H1 (cell line): ENCODE results near the gene CEP70. TPM values are rescaled to one million over a fixed set of nuclear protein-coding genes. Genes with fewer than 3 reads are reported as not detected.
A peak's percentile ranks its signal among the peaks of the same experiment; 100 is the strongest.

ENCODE experiments used
- CTCF ChIA-PET: fragments of 300-600 bp; sonication (Branson Sonifier 250); formaldehyde crosslinking; loops from one replicate; lab custom pipeline; 2021; ENCODE audit not compliant: partially characterized antibody; lab: Charles Lee
- POLR2A ChIA-PET: fragments of 300-600 bp; sonication (Branson Sonifier 250); formaldehyde crosslinking; loops from one replicate; lab custom pipeline; 2021; ENCODE audit warnings: inconsistent platforms; ENCODE audit not compliant: partially characterized antibody; lab: Charles Lee
- DNase-seq, 2 experiments: peaks; one replicate each; pipeline versions ENCODE4 v3.0.0 to v3.0.0-alpha.2; 2010 to 2022; ENCODE audit warnings: low spot score in 2 of 2, low read depth in 1 of 2, mixed read lengths in 1 of 2
- FAIRE-seq: peaks from 2 replicates; lab custom pipeline; 2011; peaks lifted over from hg19 to GRCh38; lab: Jason Lieb, UNC
- H2AFZ ChIP-seq: 2 replicates; pipeline ENCODE4 v1.8.1; 2012; ENCODE audit warnings: low read length, inconsistent platforms
- H2AK5ac ChIP-seq: 2 replicates; pipeline ENCODE4 v1.6.1; 2013; ENCODE audit warnings: low read depth, low read length
- H2BK120ac ChIP-seq: replicated peaks from 2 replicates; pipeline ENCODE3; 2013; ENCODE audit warnings: low read depth, low read length, inconsistent platforms
- H2BK12ac ChIP-seq: 2 replicates; pipeline ENCODE4 v1.6.1; 2013; ENCODE audit warnings: low read depth, low read length
- H2BK15ac ChIP-seq: 2 replicates; pipeline ENCODE4 v1.6.1; 2013; ENCODE audit warnings: low read length
- H2BK20ac ChIP-seq: 2 replicates; pipeline ENCODE4 v1.6.1; 2013; ENCODE audit warnings: low read length
- H2BK5ac ChIP-seq: 2 replicates; pipeline ENCODE4 v1.6.1; 2013; ENCODE audit warnings: low read depth, low read length
- H3K14ac ChIP-seq: 2 replicates; pipeline ENCODE4 v1.6.1; 2013; ENCODE audit warnings: inconsistent platforms; ENCODE audit not compliant: insufficient read length
- H3K18ac ChIP-seq: 2 replicates; pipeline ENCODE4 v1.6.1; 2013; ENCODE audit warnings: low read length; ENCODE audit errors: extremely low read depth
- H3K23ac ChIP-seq: 2 replicates; pipeline ENCODE4 v1.6.1; 2013; ENCODE audit warnings: inconsistent platforms; ENCODE audit not compliant: insufficient read length
- H3K23me2 ChIP-seq: 2 replicates; pipeline ENCODE4 v1.6.1; 2013; ENCODE audit warnings: low read depth, low read length
- H3K27ac ChIP-seq: 2 replicates; pipeline ENCODE4 v1.6.1; 2011; ENCODE audit warnings: low read depth, low read length, inconsistent platforms
- H3K27me3 ChIP-seq, 4 experiments: replicated peaks in 1 of 4; 1 replicate in 1 of 4; 2 replicates in 3 of 4; pipeline versions ENCODE4 v1.6.1 to v1.8.1; 2011 to 2013; ENCODE audit warnings: low read length in 3 of 4, mild to moderate bottlenecking in 3 of 4, inconsistent platforms in 2 of 4, mixed read lengths in 2 of 4, moderate library complexity in 1 of 4; ENCODE audit not compliant: control insufficient read depth in 3 of 4, insufficient read depth in 3 of 4; ENCODE audit errors: extremely low read depth in 1 of 4
- H3K36me3 ChIP-seq, 4 experiments: 2 replicates each; pipeline versions ENCODE4 v1.6.1 to v1.8.1; 2011 to 2013; ENCODE audit warnings: mild to moderate bottlenecking in 4 of 4, low read length in 3 of 4, moderate library complexity in 2 of 4, control low read depth in 1 of 4, inconsistent platforms in 1 of 4; ENCODE audit not compliant: insufficient read depth in 4 of 4, control insufficient read depth in 2 of 4
- H3K4ac ChIP-seq: replicated peaks from 2 replicates; pipeline ENCODE3; 2013; ENCODE audit warnings: low read length, low read depth, mixed read lengths, inconsistent platforms; ENCODE audit not compliant: insufficient read length
- H3K4me1 ChIP-seq, 4 experiments: replicated peaks in 1 of 4; 1 replicate in 1 of 4; 2 replicates in 3 of 4; pipeline versions ENCODE4 v1.6.1 to v1.8.1; 2011 to 2013; ENCODE audit warnings: low read length in 3 of 4, inconsistent platforms in 2 of 4, mixed read lengths in 1 of 4; ENCODE audit not compliant: insufficient read depth in 4 of 4, control insufficient read depth in 3 of 4
- H3K4me2 ChIP-seq, 2 experiments: 2 replicates each; pipeline versions ENCODE4 v1.6.1 to v1.8.1; 2011 to 2013; ENCODE audit warnings: low read depth in 2 of 2, low read length in 2 of 2, control low read depth in 1 of 2, inconsistent platforms in 1 of 2, mild to moderate bottlenecking in 1 of 2; ENCODE audit not compliant: insufficient read depth in 1 of 2
- H3K4me3 ChIP-seq, 4 experiments: fragments of 200-600, 300-600 bp in 1 of 4; sonication (generic), shearing (Covaris generic), sonication (Bioruptor Twin) in 1 of 4; 2 replicates each; pipeline versions ENCODE4 v1.5.1 to v1.8.1; 2011 to 2016; ENCODE audit warnings: low read length in 4 of 4, low read depth in 3 of 4, control low read depth in 2 of 4, inconsistent platforms in 2 of 4, mild to moderate bottlenecking in 2 of 4, mixed read lengths in 1 of 4, moderate library complexity in 1 of 4; ENCODE audit not compliant: insufficient read depth in 2 of 4; ENCODE audit errors: extremely low read depth in 1 of 4
- H3K56ac ChIP-seq: replicated peaks from 2 replicates; pipeline ENCODE3; 2013; ENCODE audit warnings: low read depth, mild to moderate bottlenecking, mixed read lengths, low read length, inconsistent platforms; ENCODE audit not compliant: insufficient read length
- H3K79me1 ChIP-seq: 2 replicates; pipeline ENCODE4 v1.6.1; 2013; ENCODE audit warnings: low read depth, low read length, control low read depth
- H3K79me2 ChIP-seq, 2 experiments: 2 replicates each; pipeline versions ENCODE4 v1.6.1 to v1.8.1; 2012 to 2013; ENCODE audit warnings: low read length in 2 of 2, mild to moderate bottlenecking in 2 of 2, inconsistent platforms in 1 of 2; ENCODE audit not compliant: insufficient read depth in 2 of 2, control insufficient read depth in 1 of 2
- H3K9ac ChIP-seq, 4 experiments: replicated peaks in 1 of 4; 1 replicate in 1 of 4; 2 replicates in 3 of 4; pipeline versions ENCODE4 v1.6.1 to v1.8.1; 2011 to 2013; ENCODE audit warnings: low read depth in 3 of 4, low read length in 3 of 4, control low read depth in 2 of 4, mild to moderate bottlenecking in 2 of 4, moderate library complexity in 2 of 4, inconsistent platforms in 1 of 4; ENCODE audit errors: extremely low read depth in 1 of 4
- H3K9me3 ChIP-seq, 2 experiments: 2 replicates each; pipeline versions ENCODE4 v1.6.1 to v1.8.1; 2012 to 2013; ENCODE audit warnings: mild to moderate bottlenecking in 2 of 2, moderate library complexity in 2 of 2, control low read depth in 1 of 2, inconsistent platforms in 1 of 2, low read depth in 1 of 2, low read length in 1 of 2, mixed read lengths in 1 of 2; ENCODE audit not compliant: insufficient read depth in 2 of 2
- H4K20me1 ChIP-seq, 2 experiments: replicated peaks in 1 of 2; 2 replicates each; pipeline versions ENCODE3 to v1.8.1; 2011 to 2013; ENCODE audit warnings: inconsistent platforms in 2 of 2, low read length in 2 of 2, mild to moderate bottlenecking in 1 of 2; ENCODE audit not compliant: insufficient read depth in 2 of 2, control insufficient read depth in 1 of 2
- H4K5ac ChIP-seq: 2 replicates; pipeline ENCODE4 v1.6.1; 2013; ENCODE audit warnings: low read length, low read depth, mixed read lengths, inconsistent platforms; ENCODE audit not compliant: insufficient read length
- H4K8ac ChIP-seq: 2 replicates; pipeline ENCODE4 v1.8.0; 2013; ENCODE audit warnings: mild to moderate bottlenecking, moderate library complexity, low read length, inconsistent platforms; ENCODE audit not compliant: insufficient read depth; ENCODE audit errors: extremely low read depth
- H4K91ac ChIP-seq: replicated peaks from 2 replicates; pipeline ENCODE3; 2013; ENCODE audit warnings: low read length, mixed read lengths, inconsistent platforms; ENCODE audit not compliant: insufficient read length
- CTCF ChIP-seq, 3 experiments: IDR thresholded peaks; 1 replicate in 2 of 3; 2 replicates in 1 of 3; pipeline versions ENCODE4 v1.5.1 to v1.6.1; 2011; ENCODE audit warnings: low read length in 3 of 3, mild to moderate bottlenecking in 3 of 3, inconsistent platforms in 2 of 3, low read depth in 1 of 3, moderate library complexity in 1 of 3; ENCODE audit not compliant: insufficient read depth in 1 of 3; ENCODE audit errors: control extremely low read depth in 1 of 3
- POLR2AphosphoS5 ChIP-seq: IDR thresholded peaks from 2 replicates; pipeline ENCODE4 v1.6.1; 2011; ENCODE audit warnings: low read depth, low read length
- RAD21 ChIP-seq, 2 experiments: IDR thresholded peaks in 1 of 2; conservative IDR thresholded peaks in 1 of 2; 2 replicates each; pipeline ENCODE4 v1.6.1; 2011; ENCODE audit warnings: low read depth in 2 of 2, low read length in 2 of 2, improper control_type of control experiment in 1 of 2, inconsistent platforms in 1 of 2, mild to moderate bottlenecking in 1 of 2, moderate library complexity in 1 of 2
- WGBS, 2 experiments: shearing (Covaris generic) in 1 of 2; methylation state at CpG; one replicate each; pipeline versions ENCODE4 v1.1.6 to v1.1.7; 2013 to 2015; ENCODE audit warnings: low lambda C conversion rate in 2 of 2, mixed read lengths in 2 of 2, inconsistent platforms in 1 of 2, low coverage in 1 of 2, missing lambda C conversion rate in 1 of 2; ENCODE audit not compliant: insufficient replicate concordance in 2 of 2, insufficient coverage in 1 of 2, insufficient read length in 1 of 2; ENCODE audit errors: extremely low coverage in 1 of 2, missing lambda C conversion rate in 1 of 2; 5-methylcytosine and 5-hydroxymethylcytosine counted together
- polyA plus RNA-seq, 7 experiments: library from polyadenylated mRNA; depleted of rRNA in 3 of 7; stranded (reverse) in 5 of 7; unstranded in 2 of 7; fragments of >200 nt in 5 of 7; fragments of 200-250 nt in 2 of 7; gene quantifications; 1 replicate in 5 of 7; 2 replicates in 1 of 7; 4 replicates in 1 of 7; pipeline versions ENCODE4 v1.2.1 to v1.2.3, GENCODE V29; 2011 to 2013; ENCODE audit warnings: missing spikeins in 2 of 7, mixed read lengths in 2 of 7
- total RNA-seq: library from RNA; stranded (reverse); fragmentation: NEBNext Ultra II Directional; extraction: Animal tissue kit (Norgen Biotek cat#: 25700); gene quantifications from 2 replicates; pipeline ENCODE4 v1.2.1, GENCODE V29; 2021

CEP70 gene
- total and polyA plus RNA-seq, 2 of the 8 experiments (the other 6 are each of a cell fraction or from before 2014, with no cell fraction given), result 3.9 to 26.2 TPM

- Histone ChIP-seq H3K14ac (no peak overlapping the region), H3K27ac (no peak overlapping the region), H3K18ac (no peak overlapping the region), H4K20me1 (peaks cover 0 to 6% of the 10 kb centered on the region in 2 experiments), H3K27me3 (no peaks in the 10 kb centered on the region), H2BK120ac (no peak overlapping the region), H3K36me3 (no peaks in the 10 kb centered on the region; a peak in 1 of 8 replicates), H3K23me2 (no peaks in the 10 kb centered on the region), H4K91ac (no peak overlapping the region), H3K56ac (no peak overlapping the region), H2AFZ (no peak overlapping the region), H3K23ac (no peak overlapping the region), H4K8ac (peak overlapping the region; percentile 77), H2BK20ac (no peak overlapping the region), H3K4ac (no peak overlapping the region), H2BK12ac (no peak overlapping the region), H3K9ac (no peak overlapping the region), H3K79me2 (no peaks in the 10 kb centered on the region), H3K4me2 (no peak overlapping the region), H2BK15ac (no peak overlapping the region), H2BK5ac (no peak overlapping the region), H3K4me1 (no peaks in the 10 kb centered on the region), H3K4me3 (no peak overlapping the region), H3K79me1 (no peaks in the 10 kb centered on the region), H3K9me3 (peaks cover 0 to 3% of the 10 kb centered on the region in 2 experiments; a peak in 2 of 4 replicates), H2AK5ac (no peak overlapping the region), H4K5ac (no peak overlapping the region)
- FAIRE-seq (no peak), DNase-seq (peak in 1 of 2 experiments; percentile 42)
- ChIA-PET CTCF (interaction anchor here (0.7 to 3.7 kb wide), 17 partner anchors 9 to 476 kb away, joined by 3 to 21 read pairs (median 4); no protein-coding TSS in a partner anchor), POLR2A (interaction anchor here (1.3 kb wide), 1 partner anchor 11 kb away, joined by 3 read pairs; no protein-coding TSS in a partner anchor)
- no peak for TF ChIP-seq POLR2AphosphoS5
- peak in 2 of 3 experiments; percentile 8 to 24; a peak in 2 of 4 replicates for TF ChIP-seq CTCF (IDR thresholded peaks at IDR 0.05; ENCODE audit: control extremely low read depth in 1 of 3, insufficient read depth in 1 of 3, low read depth in 1 of 3, low read length in 3 of 3)
- peak in 1 of 2 experiments; percentile 45; a peak in 2 of 4 replicates for TF ChIP-seq RAD21 (IDR thresholded peaks at IDR 0.05 in 1 of 2, conservative IDR thresholded peaks at IDR 0.05 in 1 of 2; ENCODE audit: low read depth in 2 of 2, low read length in 2 of 2)
- WGBS, 2 experiments, result 91% methylated on average over 15 of the region's 15 CpGs; no CpG with 5 or more reads in 1 of the 2 experiments
Observed at GRCh38 chr3:138459619-138460535, 134.2 kb downstream of the CEP70 start.
